HG03066 (cell line): Measurements from ENCODE around the gene SEMA4B.
"Not testable (repeated sequence)": the region's sequence is repeated elsewhere in the genome, so short reads cannot be mapped to it uniquely, and the experiment has no call there.

Experiments
- ATAC-seq: cut with Tn5 transposase; IDR thresholded peaks from one replicate; pipeline ENCODE4 v1.9.1; 2021; ENCODE audit warnings: low read depth; ENCODE audit not compliant: unreplicated experiment

Gene SEMA4B

GRCh38 chr15:90243943-90244639, 43.0 kb downstream of the SEMA4B start:
- ATAC-seq = no peak

- no peak for ATAC-seq
Observed at GRCh38 chr15:90248789-90249202, 47.7 kb downstream of the SEMA4B start.

- no peak for ATAC-seq
Observed at GRCh38 chr15:90249203-90249863, 48.2 kb downstream of the SEMA4B start, which contains the start of gene TTLL13. Gene TTLL13, plus strand, starts transcription at chr15:90249556. Its CDS starts 1,075 bp downstream, at chr15:90250631.

- no peak for ATAC-seq
Observed at GRCh38 chr15:90257776-90258175, 56.6 kb downstream of the SEMA4B start.

- peak; percentile 91 for ATAC-seq
Observed at GRCh38 chr15:90259524-90259923, 58.4 kb downstream of the SEMA4B start.

- not testable (repeated sequence) for ATAC-seq
Observed at GRCh38 chr15:90260731-90261130, 59.6 kb downstream of the SEMA4B start.

GRCh38 chr15:90261811-90262210, 60.7 kb downstream of the SEMA4B start:
- ATAC-seq = no peak

GRCh38 chr15:90262426-90262825, 61.3 kb downstream of the SEMA4B start:
- no peak for ATAC-seq

GRCh38 chr15:90264671-90265070, 63.5 kb downstream of the SEMA4B start:
- ATAC-seq = no peak

GRCh38 chr15:90265271-90266060, 64.3 kb downstream of the SEMA4B start, which contains the start of gene NGRN:
Gene NGRN, plus strand, starts transcription at chr15:90265672. Its CDS starts 41 bp downstream, at chr15:90265713.
- ATAC-seq = peak; percentile 96

- peak; percentile 3 for ATAC-seq
Observed at GRCh38 chr15:90266061-90266431, 64.9 kb downstream of the SEMA4B start.

GRCh38 chr15:90266485-90266884, 65.4 kb downstream of the SEMA4B start:
- ATAC-seq = no peak

GRCh38 chr15:90268415-90268814, 67.3 kb downstream of the SEMA4B start:
- no peak for ATAC-seq

GRCh38 chr15:90270502-90271150, 69.5 kb downstream of the SEMA4B start:
- ATAC-seq = no peak

GRCh38 chr15:90271459-90272166, 70.5 kb downstream of the SEMA4B start:
- ATAC-seq = no peak

GRCh38 chr15:90278467-90278866, 77.3 kb downstream of the SEMA4B start:
- not testable (repeated sequence) for ATAC-seq
